SU-DHL-6 (cell line): ENCODE results near the gene TMEM260.

Source experiments
- H2AFZ ChIP-seq: fragments of 200-600 bp; sonication (generic); 2 replicates; pipeline ENCODE4 v1.6.1; 2014; ENCODE audit warnings: low read depth, mild to moderate bottlenecking, moderate library complexity, mixed read lengths, antibody characterized with exemption, low read length; ENCODE audit not compliant: severe bottlenecking
- H3F3A ChIP-seq: fragments of 200-600 bp; shearing (Covaris generic); 2 replicates; pipeline ENCODE4 v1.6.0; 2016; ENCODE audit warnings: antibody characterized with exemption, mild to moderate bottlenecking; ENCODE audit not compliant: insufficient read depth
- H3K27ac ChIP-seq: fragments of 200-600 bp; sonication (generic); 2 replicates; pipeline ENCODE4 v1.5.1; 2016; ENCODE audit warnings: low read depth, mild to moderate bottlenecking, low read length, moderate library complexity, mixed read lengths
- H3K27me3 ChIP-seq: fragments of 200-600 bp; sonication (generic), shearing (Covaris generic); 2 replicates; pipeline ENCODE4 v1.6.0; 2014; ENCODE audit warnings: mild to moderate bottlenecking, low read length
- H3K36me3 ChIP-seq: fragments of 200-600 bp; sonication (generic); 2 replicates; pipeline ENCODE4 v1.6.1; 2014; ENCODE audit warnings: mild to moderate bottlenecking, low read length, mixed read lengths
- H3K4me2 ChIP-seq: fragments of 300-600, 200-600 bp; shearing (Covaris generic), sonication (generic); 2 replicates; pipeline ENCODE4 v1.6.0; 2014; ENCODE audit warnings: low read length, low read depth, mild to moderate bottlenecking; ENCODE audit not compliant: poor library complexity, severe bottlenecking
- H3K4me3 ChIP-seq: fragments of 200-600 bp; sonication (generic); 2 replicates; pipeline ENCODE4 v1.5.1; 2014; ENCODE audit warnings: antibody characterized with exemption, low read length, mild to moderate bottlenecking, mixed read lengths; ENCODE audit not compliant: insufficient read depth, poor library complexity, severe bottlenecking
- H3K79me2 ChIP-seq: fragments of 200-600 bp; sonication (generic); 2 replicates; pipeline ENCODE4 v1.6.1; 2014; ENCODE audit warnings: mild to moderate bottlenecking, low read length, moderate library complexity; ENCODE audit not compliant: insufficient read depth
- H3K9ac ChIP-seq: fragments of 200-600 bp; sonication (generic); 2 replicates; pipeline ENCODE4 v1.7.0; 2014; ENCODE audit warnings: mild to moderate bottlenecking, low read length
- H3K9me2 ChIP-seq: fragments of 200-600 bp; sonication (generic); replicated peaks from 2 replicates; pipeline ENCODE4 v1.6.1; 2014; ENCODE audit warnings: low read length; ENCODE audit not compliant: insufficient read depth
- H3K9me3 ChIP-seq: fragments of 200-600 bp; sonication (generic); 2 replicates; pipeline ENCODE4 v1.6.1; 2014; ENCODE audit warnings: low read length, mixed read lengths; ENCODE audit not compliant: insufficient read depth
- H4K20me1 ChIP-seq: fragments of 200-600 bp; sonication (generic); 2 replicates; pipeline ENCODE4 v1.6.1; 2014; ENCODE audit warnings: low read depth, mild to moderate bottlenecking, antibody characterized with exemption, low read length, moderate library complexity, mixed read lengths
- EZH2phosphoT487 ChIP-seq: fragments of 200-600 bp; sonication (generic), shearing (Covaris generic); conservative IDR thresholded peaks from 2 replicates; pipeline ENCODE4 v1.6.1; 2018; ENCODE audit warnings: mild to moderate bottlenecking, antibody characterized with exemption, low read length, moderate library complexity, mixed read lengths
- TF ChIP-seq, protein P1 (sequence below): fragments of 200-600 bp; sonication (generic); IDR thresholded peaks from one replicate; pipeline ENCODE4 v1.5.1; 2017; ENCODE audit warnings: antibody characterized with exemption, mild to moderate bottlenecking, low read length, moderate library complexity; ENCODE audit not compliant: insufficient read depth, poor library complexity, severe bottlenecking

Gene TMEM260

DNA sequence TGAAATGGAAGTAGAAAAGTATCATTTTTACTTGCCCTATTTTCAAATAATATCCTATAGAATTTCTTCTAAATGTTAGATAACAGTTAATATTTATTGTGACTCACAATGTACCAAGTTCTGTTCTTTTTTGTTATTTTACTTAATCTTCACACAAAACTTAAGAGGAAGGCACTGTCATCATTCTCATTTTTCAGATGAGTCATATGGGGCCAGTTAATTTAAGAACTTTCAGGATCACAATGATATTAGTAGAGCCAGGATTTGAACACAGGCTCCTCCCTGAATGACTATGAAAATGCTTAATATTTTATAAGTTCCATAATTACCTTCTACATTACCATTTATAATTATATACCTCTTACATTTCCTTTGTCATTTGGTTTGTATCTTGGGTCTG lies 10.4 kb upstream of the TMEM260 start:
- H3K4me3 ChIP-seq: no peak overlapping the region
- TF ChIP-seq, protein P1, sequence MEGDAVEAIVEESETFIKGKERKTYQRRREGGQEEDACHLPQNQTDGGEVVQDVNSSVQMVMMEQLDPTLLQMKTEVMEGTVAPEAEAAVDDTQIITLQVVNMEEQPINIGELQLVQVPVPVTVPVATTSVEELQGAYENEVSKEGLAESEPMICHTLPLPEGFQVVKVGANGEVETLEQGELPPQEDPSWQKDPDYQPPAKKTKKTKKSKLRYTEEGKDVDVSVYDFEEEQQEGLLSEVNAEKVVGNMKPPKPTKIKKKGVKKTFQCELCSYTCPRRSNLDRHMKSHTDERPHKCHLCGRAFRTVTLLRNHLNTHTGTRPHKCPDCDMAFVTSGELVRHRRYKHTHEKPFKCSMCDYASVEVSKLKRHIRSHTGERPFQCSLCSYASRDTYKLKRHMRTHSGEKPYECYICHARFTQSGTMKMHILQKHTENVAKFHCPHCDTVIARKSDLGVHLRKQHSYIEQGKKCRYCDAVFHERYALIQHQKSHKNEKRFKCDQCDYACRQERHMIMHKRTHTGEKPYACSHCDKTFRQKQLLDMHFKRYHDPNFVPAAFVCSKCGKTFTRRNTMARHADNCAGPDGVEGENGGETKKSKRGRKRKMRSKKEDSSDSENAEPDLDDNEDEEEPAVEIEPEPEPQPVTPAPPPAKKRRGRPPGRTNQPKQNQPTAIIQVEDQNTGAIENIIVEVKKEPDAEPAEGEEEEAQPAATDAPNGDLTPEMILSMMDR: no peak
- TF ChIP-seq EZH2phosphoT487: no peak
- no peak overlapping the region for H3K27ac ChIP-seq

DNA sequence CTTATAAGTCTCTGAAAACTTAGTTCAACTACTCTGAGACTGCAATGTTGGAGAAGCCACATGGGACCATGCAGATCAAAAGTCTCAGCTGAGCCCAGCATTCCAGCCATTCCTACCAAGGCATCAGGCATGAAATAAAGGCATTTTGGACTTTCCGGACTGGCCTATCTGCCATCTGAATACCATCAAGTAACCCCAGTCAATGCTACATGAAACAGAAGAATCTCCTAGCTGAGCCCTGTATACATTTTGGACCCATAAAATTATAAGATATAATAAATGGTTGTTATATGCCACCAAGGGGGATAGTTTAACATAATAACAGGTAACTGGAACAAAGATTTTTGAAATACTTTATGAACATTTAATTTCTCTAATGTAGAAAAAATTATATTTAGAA lies 9.3 kb upstream of the TMEM260 start:
- H3K9me3 ChIP-seq: no peaks in the 10 kb centered on the region
- H3F3A ChIP-seq: no peaks in the 10 kb centered on the region
- no peak for TF ChIP-seq EZH2phosphoT487
- TF ChIP-seq, protein P1: no peak
- H3K9ac ChIP-seq: no peak overlapping the region
- H3K27ac ChIP-seq: no peak overlapping the region
- H3K36me3 ChIP-seq: no peaks in the 10 kb centered on the region
- H3K27me3 ChIP-seq: no peaks in the 10 kb centered on the region
- no peaks in the 10 kb centered on the region for H3K79me2 ChIP-seq
- no peak overlapping the region for H3K4me2 ChIP-seq
- no peaks in the 10 kb centered on the region for H4K20me1 ChIP-seq
- no peaks in the 10 kb centered on the region for H3K9me2 ChIP-seq
- H3K4me3 ChIP-seq: no peak overlapping the region
- no peak overlapping the region for H2AFZ ChIP-seq

More for the DNA sequence above, 10.4 kb upstream of the TMEM260 start:
- no peaks in the 10 kb centered on the region; the same call in 1 of the 2 replicates for H3K9me3 ChIP-seq
- H3F3A ChIP-seq: no peaks in the 10 kb centered on the region
- no peak overlapping the region for H2AFZ ChIP-seq
- no peaks in the 10 kb centered on the region for H3K9me2 ChIP-seq
- no peak overlapping the region for H3K9ac ChIP-seq
- no peaks in the 10 kb centered on the region for H4K20me1 ChIP-seq
- H3K79me2 ChIP-seq: no peaks in the 10 kb centered on the region
- no peaks in the 10 kb centered on the region for H3K27me3 ChIP-seq
- no peak overlapping the region for H3K4me2 ChIP-seq
- no peaks in the 10 kb centered on the region for H3K36me3 ChIP-seq

DNA sequence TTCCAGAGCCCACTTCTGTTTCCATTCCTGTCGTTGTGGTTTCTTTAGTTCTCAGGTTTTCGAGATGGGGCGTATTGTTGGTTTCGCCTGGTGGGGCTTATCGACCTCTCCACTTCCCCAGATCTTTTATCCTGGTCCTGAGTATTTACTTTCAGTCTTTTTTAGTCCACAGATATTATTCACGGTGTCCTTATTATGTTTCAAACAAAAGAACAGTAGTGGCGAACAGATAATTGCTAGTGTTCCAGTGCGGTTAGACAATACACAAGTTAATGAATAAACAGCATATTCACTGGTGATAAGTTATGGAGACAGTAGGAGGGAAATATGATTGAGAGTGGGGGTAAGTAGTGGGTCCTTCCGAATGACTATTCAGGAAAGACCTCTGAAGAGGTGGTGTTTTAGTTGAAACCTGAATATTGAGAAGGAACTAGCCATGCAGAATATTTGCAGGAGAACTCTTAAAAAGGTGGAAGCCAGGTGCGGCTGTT lies 668 bp downstream of the TMEM260 start:
- Histone ChIP-seq H3K9me2 (no peaks in the 10 kb centered on the region), H3F3A (no peaks in the 10 kb centered on the region; the same call in 1 of the 2 replicates), H3K27me3 (no peaks in the 10 kb centered on the region), H4K20me1 (0 out of 2 replicates have a peak, but pooled peaks cover 9% of the 10 kb centered on the region), H3K4me3 (peak overlapping the region; percentile 79), H3K9ac (peak overlapping the region; percentile 77), H3K4me2 (peak overlapping the region; percentile 85), H3K36me3 (no peaks in the 10 kb centered on the region), H2AFZ (peak overlapping the region; percentile 89), H3K27ac (peak overlapping the region; percentile 52; the same call in 1 of the 2 replicates), H3K79me2 (peaks cover 50% of the 10 kb centered on the region), H3K9me3 (no peaks in the 10 kb centered on the region)
- TF ChIP-seq EZH2phosphoT487: no peak
- TF ChIP-seq, protein P1: no peak
